ENCODE results near the gene HAUS1.

DNA sequence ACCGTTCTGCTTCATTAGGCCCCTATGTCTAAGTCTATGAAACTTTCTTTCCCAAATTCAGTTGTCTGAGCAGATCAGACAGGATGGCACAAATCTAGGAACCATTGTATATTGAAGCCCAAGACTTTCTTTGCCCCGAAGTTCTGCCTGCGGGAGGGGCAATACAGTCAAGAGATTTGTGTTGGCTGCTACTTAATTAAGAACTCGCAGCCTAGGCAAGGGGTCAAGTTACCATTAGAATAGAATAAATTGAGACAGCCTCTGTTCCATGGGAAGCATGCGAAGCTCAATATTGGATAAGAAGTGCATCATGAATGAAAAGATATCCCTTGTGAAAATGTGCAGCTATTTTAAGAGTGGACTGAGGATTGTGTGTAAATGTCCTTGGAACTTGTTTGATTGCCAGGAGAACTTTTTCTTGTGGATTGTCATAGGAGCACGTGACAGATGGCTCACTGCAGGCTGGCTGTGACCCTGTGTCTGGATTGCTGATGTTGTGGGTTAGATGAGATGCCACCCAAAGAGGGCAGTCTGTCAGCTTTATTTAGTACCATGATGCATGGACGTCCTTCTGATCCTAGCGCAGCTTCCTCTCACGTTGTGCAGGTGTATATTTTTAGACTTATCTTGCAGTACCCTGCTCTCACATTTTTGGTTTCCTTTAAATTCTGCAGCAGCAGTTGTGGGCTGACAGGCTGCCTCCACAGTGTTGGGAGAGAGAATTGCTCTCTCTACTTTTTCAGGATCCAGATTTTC is 30.9 kb downstream of the HAUS1 start:
- TF ChIP-seq, protein P1, sequence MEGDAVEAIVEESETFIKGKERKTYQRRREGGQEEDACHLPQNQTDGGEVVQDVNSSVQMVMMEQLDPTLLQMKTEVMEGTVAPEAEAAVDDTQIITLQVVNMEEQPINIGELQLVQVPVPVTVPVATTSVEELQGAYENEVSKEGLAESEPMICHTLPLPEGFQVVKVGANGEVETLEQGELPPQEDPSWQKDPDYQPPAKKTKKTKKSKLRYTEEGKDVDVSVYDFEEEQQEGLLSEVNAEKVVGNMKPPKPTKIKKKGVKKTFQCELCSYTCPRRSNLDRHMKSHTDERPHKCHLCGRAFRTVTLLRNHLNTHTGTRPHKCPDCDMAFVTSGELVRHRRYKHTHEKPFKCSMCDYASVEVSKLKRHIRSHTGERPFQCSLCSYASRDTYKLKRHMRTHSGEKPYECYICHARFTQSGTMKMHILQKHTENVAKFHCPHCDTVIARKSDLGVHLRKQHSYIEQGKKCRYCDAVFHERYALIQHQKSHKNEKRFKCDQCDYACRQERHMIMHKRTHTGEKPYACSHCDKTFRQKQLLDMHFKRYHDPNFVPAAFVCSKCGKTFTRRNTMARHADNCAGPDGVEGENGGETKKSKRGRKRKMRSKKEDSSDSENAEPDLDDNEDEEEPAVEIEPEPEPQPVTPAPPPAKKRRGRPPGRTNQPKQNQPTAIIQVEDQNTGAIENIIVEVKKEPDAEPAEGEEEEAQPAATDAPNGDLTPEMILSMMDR (IDR thresholded peaks at IDR 0.05; ENCODE audit: insufficient read depth, low read depth, low read length), result no peak
- TF ChIP-seq EZH2 (IDR thresholded peaks at IDR 0.05; ENCODE audit: insufficient read depth, low read length), result no peak
